Gastrocnemius medialis (tissue), 4 donors: ENCODE measurements around the gene ALDOA. TPM values are rescaled to one million over a fixed set of nuclear protein-coding genes. Genes with fewer than 3 reads are reported as not detected.

ENCODE experiments used
- ATAC-seq, 2 donors: fragments of 150-250 bp; one replicate each; pipeline ENCODE4 v1.9.1; 2016
- DNase-seq, 2 donors: peaks; one replicate each; pipeline ENCODE4 v3.0.0-alpha.2; 2019
- H3K27ac ChIP-seq, 4 donors: fragments of 200-600 bp; sonication (generic); 1 replicate in 1 of 4; 2 replicates in 3 of 4; pipeline ENCODE4 v1.5.1; 2016 to 2018; ENCODE audit warnings: mild to moderate bottlenecking in 2 of 4, moderate library complexity in 1 of 4
- H3K27me3 ChIP-seq, 3 donors: fragments of 200-600 bp; sonication (generic) in 2 of 3; 1 replicate in 1 of 3; 2 replicates in 2 of 3; pipeline versions ENCODE4 v1.5.1 to v1.6.0; 2016 to 2019; ENCODE audit warnings: mild to moderate bottlenecking in 1 of 3, moderate library complexity in 1 of 3
- H3K36me3 ChIP-seq, 2 donors: fragments of 200-600 bp; sonication (generic) in 1 of 2; one replicate each; pipeline ENCODE4 v1.5.1; 2017 to 2018
- H3K4me1 ChIP-seq, 2 donors: fragments of 200-600 bp; sonication (generic) in 1 of 2; one replicate each; pipeline ENCODE4 v1.5.1; 2016 to 2017; ENCODE audit warnings: mild to moderate bottlenecking in 2 of 2
- H3K4me3 ChIP-seq, 4 donors: fragments of 200-600 bp; sonication (generic) in 3 of 4; 1 replicate in 1 of 4; 2 replicates in 3 of 4; pipeline ENCODE4 v1.5.1; 2016 to 2019; ENCODE audit warnings: mild to moderate bottlenecking in 2 of 4
- H3K9me3 ChIP-seq, 3 donors: fragments of 200-600 bp; sonication (generic) in 2 of 3; 1 replicate in 1 of 3; 2 replicates in 2 of 3; pipeline ENCODE4 v1.5.1; 2016 to 2019
- CTCF ChIP-seq, 5 experiments: fragments of 450-650 bp in 3 of 5; fragments of 200-600 bp in 2 of 5; sonication (generic) in 2 of 5; IDR thresholded peaks in 4 of 5; conservative IDR thresholded peaks in 1 of 5; 1 replicate in 4 of 5; 2 replicates in 1 of 5; pipeline ENCODE4 v1.5.1; 2016 to 2019; ENCODE audit warnings: antibody characterized with exemption in 5 of 5, mild to moderate bottlenecking in 3 of 5, moderate library complexity in 3 of 5
- POLR2A ChIP-seq, 2 donors: fragments of 450-650 bp; IDR thresholded peaks; one replicate each; pipeline ENCODE4 v1.6.1; 2017; ENCODE audit warnings: antibody characterized with exemption in 2 of 2, mild to moderate bottlenecking in 2 of 2, moderate library complexity in 2 of 2
- in situ Hi-C, 4 donors: fragments of 200-750 bp; cut with MboI; loops; one replicate each; pipeline versions ENCODE4 v1.15.0 to v1.8.0; 2017; ENCODE audit warnings: low sequenced_read_pairs in 4 of 4
- intact Hi-C: fragments of 100-400 bp; cut with DNase I; formaldehyde crosslinking; loops from one replicate; pipeline ENCODE4 v1.15.1; 2023; ENCODE audit warnings: low total_unique reads
- total RNA-seq, 4 donors: library from RNA; depleted of rRNA; stranded (reverse); fragments of >200 nt; gene quantifications; one replicate each; pipeline versions ENCODE4 v1.1.0 to v1.2.3, GENCODE V29; 2016

ALDOA gene
- total RNA-seq, 4 donors from 2014 or later: 6,096 to 10,805 (median 7,093) TPM

DNA sequence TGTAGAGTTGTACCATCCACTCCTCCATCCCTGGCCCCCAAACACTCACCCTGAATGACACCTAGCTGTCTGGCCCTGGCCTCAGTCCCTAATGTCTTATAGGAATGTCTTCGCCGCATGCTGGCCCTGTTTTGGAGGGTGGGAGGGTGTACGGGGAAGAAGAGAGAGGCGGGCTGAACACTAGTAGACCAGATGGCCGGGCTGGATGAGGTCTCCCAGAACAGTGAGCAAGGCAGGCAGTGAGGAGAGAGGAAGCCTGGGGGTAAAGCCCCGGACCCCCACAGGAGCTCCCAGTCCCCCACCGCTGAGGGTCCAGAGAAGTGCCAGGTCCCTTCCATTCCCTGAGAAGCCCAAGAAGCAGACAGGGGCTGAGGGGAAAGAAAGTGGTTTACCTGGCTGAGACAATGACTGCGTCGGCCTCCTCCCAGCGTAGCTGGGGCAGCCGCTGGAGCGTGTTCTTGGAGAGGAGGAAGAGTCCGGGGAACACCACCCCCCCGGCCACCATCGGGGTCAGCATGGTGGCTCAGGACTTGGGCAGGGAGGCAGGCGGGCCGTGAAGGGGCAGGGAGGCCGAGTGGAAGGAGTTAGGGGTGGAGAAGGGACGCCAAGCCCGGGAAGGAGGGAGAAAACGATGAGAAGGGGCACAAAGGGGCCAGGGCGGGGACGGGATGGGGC is 35.4 kb upstream of the ALDOA start:
- in situ Hi-C loops: loop anchor here in 1 of 4 donors (25.0 kb wide), 1 partner anchor 343 kb away; the partner anchor contains the start of gene QPRT
- ATAC-seq (no peak), DNase-seq (no peak)
- Histone ChIP-seq H3K27me3 (peaks cover 30 to 54% (median 34%) of the 10 kb centered on the region in 3 donors), H3K4me1 (peaks cover 0 to 15% of the 10 kb centered on the region in 2 donors), H3K27ac (no peak overlapping the region), H3K4me3 (no peak overlapping the region), H3K36me3 (no peaks in the 10 kb centered on the region), H3K9me3 (no peaks in the 10 kb centered on the region)
- intact Hi-C loops: no loop called here
- TF ChIP-seq POLR2A (IDR thresholded peaks at IDR 0.05): no peak
- no peak for TF ChIP-seq CTCF (IDR thresholded peaks at IDR 0.05 in 4 of 5, conservative IDR thresholded peaks at IDR 0.05 in 1 of 5)

GRCh38 chr16:30030841-30031413 is 34.6 kb upstream of the ALDOA start, which contains the start of gene TLCD3B:
Gene TLCD3B, minus strand, starts transcription at chr16:30031271. Its CDS starts 744 bp downstream, at chr16:30030527.
- Histone ChIP-seq H3K9me3 (no peaks in the 10 kb centered on the region), H3K27me3 (peaks cover 30 to 55% (median 34%) of the 10 kb centered on the region in 3 donors), H3K4me1 (peaks cover 0 to 15% of the 10 kb centered on the region in 2 donors), H3K36me3 (no peaks in the 10 kb centered on the region), H3K27ac (no peak within 1 kb of the TSS), H3K4me3 (peak within 1 kb of the TSS in 3 of 4 donors; percentile 24 to 28 (median 28))
- intact Hi-C loops (no loop called here), in situ Hi-C loops (loop anchor here in 1 of 4 donors (25.0 kb wide), 1 partner anchor 344 kb away; the partner anchor contains the start of gene QPRT)
- DNase-seq (no peak), ATAC-seq (no peak)
- no peak for TF ChIP-seq CTCF (IDR thresholded peaks at IDR 0.05 in 4 of 5, conservative IDR thresholded peaks at IDR 0.05 in 1 of 5)
- no peak for TF ChIP-seq POLR2A (IDR thresholded peaks at IDR 0.05)

- intact Hi-C loops: no loop called here
- TF ChIP-seq POLR2A (IDR thresholded peaks at IDR 0.05): no peak
- no peak for TF ChIP-seq CTCF (IDR thresholded peaks at IDR 0.05 in 4 of 5, conservative IDR thresholded peaks at IDR 0.05 in 1 of 5)
- H3K36me3 ChIP-seq: no peaks in the 10 kb centered on the region
- ATAC-seq: no peak
- peak overlapping the region in 2 of 4 donors; percentile 28 for H3K4me3 ChIP-seq
- no peak overlapping the region for H3K27ac ChIP-seq
- no peak for DNase-seq
- in situ Hi-C loops: loop anchor here in 1 of 4 donors (25.0 kb wide), 1 partner anchor 344 kb away; the partner anchor contains the start of gene QPRT
- peaks cover 30 to 55% (median 39%) of the 10 kb centered on the region in 3 donors for H3K27me3 ChIP-seq
- H3K9me3 ChIP-seq: no peaks in the 10 kb centered on the region
- peaks cover 0 to 15% of the 10 kb centered on the region in 2 donors for H3K4me1 ChIP-seq
These were observed 34.1 kb upstream of the ALDOA start for GRCh38 chr16:30031477-30031918.

DNA sequence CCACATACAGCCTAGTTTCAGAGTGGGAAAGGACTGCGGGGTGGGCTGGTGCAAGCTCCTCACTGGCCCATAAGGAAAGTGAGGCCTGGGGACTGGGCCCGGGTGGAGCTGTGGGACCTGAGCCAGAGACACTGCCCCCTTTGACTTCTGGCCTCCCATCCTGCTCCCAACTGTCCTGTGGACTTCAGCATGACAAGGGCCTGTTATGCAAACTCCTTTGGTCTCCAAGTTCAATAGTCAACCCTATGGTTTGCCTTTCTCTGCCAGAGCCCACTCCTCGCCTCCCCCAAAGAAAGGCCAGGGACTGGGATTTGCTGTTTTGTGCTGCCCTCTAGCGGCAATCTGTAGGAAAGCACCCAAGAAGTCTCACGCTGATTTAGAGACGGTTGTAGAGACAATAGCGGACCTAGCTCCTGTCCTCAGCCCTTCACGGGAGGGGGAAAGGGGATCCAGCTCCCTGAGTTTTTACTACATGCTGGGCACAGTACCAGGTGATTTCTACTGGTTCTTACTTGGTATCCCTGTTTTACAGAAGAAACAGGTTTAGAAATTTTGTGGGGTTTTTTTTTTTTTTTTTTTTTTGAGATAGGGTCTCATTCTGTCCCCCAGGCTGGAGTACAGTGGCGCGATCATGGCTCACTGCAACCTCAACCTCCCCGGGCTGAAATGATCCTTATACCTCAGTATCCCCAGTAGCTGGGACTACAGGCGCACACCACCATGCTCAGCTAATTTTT is 33.3 kb upstream of the ALDOA start:
- Histone ChIP-seq H3K9me3 (no peaks in the 10 kb centered on the region), H3K4me3 (no peak overlapping the region), H3K27me3 (peaks cover 30 to 55% (median 39%) of the 10 kb centered on the region in 3 donors), H3K36me3 (no peaks in the 10 kb centered on the region), H3K27ac (no peak overlapping the region), H3K4me1 (peaks cover 0 to 15% of the 10 kb centered on the region in 2 donors)
- intact Hi-C loops (no loop called here), in situ Hi-C loops (loop anchor here in 1 of 4 donors (25.0 kb wide), 1 partner anchor 345 kb away; the partner anchor contains the start of gene QPRT)
- DNase-seq (peak in 1 of 2 donors; percentile 42), ATAC-seq (peak in 1 of 2 donors; percentile 53)
- TF ChIP-seq POLR2A (IDR thresholded peaks at IDR 0.05): no peak
- peak; percentile 5 to 70 (median 52) for TF ChIP-seq CTCF (IDR thresholded peaks at IDR 0.05 in 4 of 5, conservative IDR thresholded peaks at IDR 0.05 in 1 of 5)
